ENCODE measurements around the gene PRM3.

DNA sequence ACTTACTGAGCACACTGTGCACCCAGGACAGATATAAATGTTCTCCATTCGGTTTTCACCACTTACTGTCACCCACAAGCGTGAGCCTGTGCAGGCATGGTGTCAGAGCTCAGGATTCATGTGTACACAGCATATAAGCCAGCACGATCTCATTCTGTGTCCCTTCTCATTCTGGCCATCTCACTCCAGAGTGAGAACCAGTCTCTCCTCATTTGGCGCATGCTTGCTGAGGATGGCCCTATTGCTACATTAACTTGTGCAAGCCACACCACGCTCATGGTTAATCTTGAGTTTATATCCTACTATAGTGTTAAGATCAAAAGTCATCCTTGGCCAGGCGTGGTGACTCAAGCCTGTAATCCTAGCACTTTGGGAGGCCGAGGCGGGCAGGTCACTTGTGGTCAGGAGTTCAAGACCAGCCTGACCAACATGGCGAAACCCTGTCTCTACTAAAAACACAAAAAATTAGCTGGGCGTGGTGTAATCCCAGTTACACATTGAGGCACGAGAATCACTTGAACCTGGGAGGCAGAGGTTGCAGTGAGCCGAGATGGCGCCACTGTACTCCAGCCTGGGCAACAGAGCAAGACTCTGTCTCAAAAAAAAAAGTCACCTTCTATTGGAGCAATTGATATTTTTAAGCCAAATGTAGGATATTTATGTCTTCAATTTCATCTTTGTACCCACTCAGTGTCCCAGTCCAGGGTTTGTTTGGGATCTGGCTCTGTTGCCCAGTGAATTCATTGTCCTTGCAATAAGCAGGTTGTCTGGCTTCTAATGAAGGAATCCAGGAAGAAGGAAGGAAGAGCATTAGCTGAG is 38.3 kb downstream of the PRM3 start:
- TF ChIP-seq, protein P1, sequence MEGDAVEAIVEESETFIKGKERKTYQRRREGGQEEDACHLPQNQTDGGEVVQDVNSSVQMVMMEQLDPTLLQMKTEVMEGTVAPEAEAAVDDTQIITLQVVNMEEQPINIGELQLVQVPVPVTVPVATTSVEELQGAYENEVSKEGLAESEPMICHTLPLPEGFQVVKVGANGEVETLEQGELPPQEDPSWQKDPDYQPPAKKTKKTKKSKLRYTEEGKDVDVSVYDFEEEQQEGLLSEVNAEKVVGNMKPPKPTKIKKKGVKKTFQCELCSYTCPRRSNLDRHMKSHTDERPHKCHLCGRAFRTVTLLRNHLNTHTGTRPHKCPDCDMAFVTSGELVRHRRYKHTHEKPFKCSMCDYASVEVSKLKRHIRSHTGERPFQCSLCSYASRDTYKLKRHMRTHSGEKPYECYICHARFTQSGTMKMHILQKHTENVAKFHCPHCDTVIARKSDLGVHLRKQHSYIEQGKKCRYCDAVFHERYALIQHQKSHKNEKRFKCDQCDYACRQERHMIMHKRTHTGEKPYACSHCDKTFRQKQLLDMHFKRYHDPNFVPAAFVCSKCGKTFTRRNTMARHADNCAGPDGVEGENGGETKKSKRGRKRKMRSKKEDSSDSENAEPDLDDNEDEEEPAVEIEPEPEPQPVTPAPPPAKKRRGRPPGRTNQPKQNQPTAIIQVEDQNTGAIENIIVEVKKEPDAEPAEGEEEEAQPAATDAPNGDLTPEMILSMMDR (IDR thresholded peaks at IDR 0.05): no peak
- TF ChIP-seq POLR2A (IDR thresholded peaks at IDR 0.05): no peak

All from adrenal gland (tissue), 5 donors.